ENCODE measurements around the gene UTS2. TPM values are rescaled to one million over a fixed set of nuclear protein-coding genes. Genes with fewer than 3 reads are reported as not detected.

The UTS2 gene
- total RNA-seq, 8 experiments from 2014 or later: 0.56 to 113 (median 1.2) TPM; not detected in 3

DNA sequence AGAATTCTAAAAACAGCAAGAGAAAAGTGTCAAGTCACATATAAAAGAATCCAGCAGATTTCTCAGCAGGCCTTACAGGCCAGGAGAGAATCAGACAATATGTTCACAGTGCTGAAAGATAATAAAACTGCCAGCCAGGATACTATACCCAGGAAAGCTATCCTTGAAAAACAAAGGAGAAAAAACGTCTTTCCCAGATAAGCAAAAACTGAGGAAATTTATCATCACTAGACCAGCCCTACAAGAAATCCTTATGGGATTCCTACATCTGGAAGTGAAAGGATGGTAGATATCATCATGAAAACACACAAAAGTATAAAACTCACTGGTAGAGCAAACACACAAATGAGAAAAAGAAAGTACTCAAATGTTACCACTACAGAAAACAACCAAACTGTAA lies 25.2 kb upstream of the UTS2 start:
- WGBS, 10 experiments: 0 to 83% (median 50%) methylated on average over 1 of the region's 1 CpG
- in situ Hi-C loops (cut with MboI; ENCODE audit: low pct_unique_long_range_greater_than_20kb in 2 of 9, low sequenced_read_pairs in 9 of 9, unreplicated experiment in 9 of 9): no loop called here
- no peak overlapping the region for H3K4me3 ChIP-seq
- no peak for ATAC-seq (replicated peaks in 6 of 8)
- H3K4me1 ChIP-seq (replicated peaks in 1 of 2): no peaks in the 10 kb centered on the region
- no peak overlapping the region for H3K27ac ChIP-seq

DNA sequence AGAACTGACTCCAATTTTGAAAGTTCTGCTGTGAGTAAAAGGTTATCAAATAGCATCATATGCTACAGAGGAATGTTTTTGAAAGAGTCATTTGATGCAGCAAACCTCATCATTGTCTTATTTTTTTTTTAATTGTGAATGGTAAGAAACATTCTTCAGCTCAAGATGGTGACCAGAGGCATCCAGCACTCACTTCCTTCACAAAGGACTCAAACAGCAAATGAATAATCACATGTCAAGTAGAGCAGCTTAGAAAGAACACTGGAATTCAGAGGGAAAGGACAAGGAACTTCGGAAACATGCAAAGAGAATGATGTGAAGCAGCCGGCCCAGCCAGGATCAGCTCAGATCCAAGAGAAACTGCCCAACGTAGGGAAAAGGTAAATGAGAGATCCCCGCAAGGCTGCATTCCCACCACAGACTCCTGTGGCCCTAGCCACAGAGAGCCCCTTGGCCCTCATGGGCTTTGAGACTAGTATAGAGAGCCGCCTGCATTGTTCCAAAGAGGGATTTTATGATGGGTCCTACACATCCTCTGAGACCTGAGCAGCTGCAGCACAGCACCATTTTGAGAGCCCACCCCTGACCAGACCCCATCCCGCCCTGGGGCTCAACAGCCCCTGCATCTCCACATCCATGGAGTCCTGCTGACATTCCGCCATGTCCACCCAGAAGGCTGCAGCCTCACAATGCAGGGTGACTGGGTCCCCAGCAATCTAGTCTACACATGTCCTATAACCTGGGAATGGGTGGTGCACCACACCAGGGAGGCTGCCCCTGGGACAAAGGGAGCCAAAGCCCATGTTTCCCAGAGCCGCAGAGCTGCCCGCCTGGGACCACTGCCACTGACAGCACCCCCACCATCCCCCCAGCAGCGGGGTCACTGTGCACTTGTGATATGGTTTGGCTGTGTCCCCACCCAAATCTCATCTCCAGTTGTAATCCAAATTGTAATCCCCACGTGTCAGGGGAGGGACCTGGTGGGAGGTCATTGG lies 21.2 kb upstream of the UTS2 start:
- Histone ChIP-seq H3K27ac (no peak overlapping the region), H3K4me3 (no peak overlapping the region), H3K4me1 (replicated peaks in 1 of 2) (peaks cover 3 to 9% of the 10 kb centered on the region in 2 donors)
- no peak for ATAC-seq (replicated peaks in 6 of 8)
- 40 to 88% (median 69%) methylated on average over 1 to 8 of the region's 11 CpGs; no CpG with 5 or more reads in 1 of the 10 experiments for WGBS, 10 experiments
- in situ Hi-C loops (cut with MboI; ENCODE audit: low pct_unique_long_range_greater_than_20kb in 2 of 9, low sequenced_read_pairs in 9 of 9, unreplicated experiment in 9 of 9): no loop called here

GRCh38 chr1:7871136-7871535 lies 18.3 kb upstream of the UTS2 start:
- WGBS, 10 experiments: 33 to 100% (median 79%) methylated on average over 1 to 5 of the region's 6 CpGs; no CpG with 5 or more reads in 2 of the 10 experiments
- ATAC-seq (replicated peaks in 6 of 8): no peak
- Histone ChIP-seq H3K27ac (no peak overlapping the region), H3K4me3 (no peak overlapping the region), H3K4me1 (replicated peaks in 1 of 2) (peaks cover 6 to 17% of the 10 kb centered on the region in 2 donors)
- in situ Hi-C loops (cut with MboI; ENCODE audit: low pct_unique_long_range_greater_than_20kb in 2 of 9, low sequenced_read_pairs in 9 of 9, unreplicated experiment in 9 of 9): no loop called here

DNA sequence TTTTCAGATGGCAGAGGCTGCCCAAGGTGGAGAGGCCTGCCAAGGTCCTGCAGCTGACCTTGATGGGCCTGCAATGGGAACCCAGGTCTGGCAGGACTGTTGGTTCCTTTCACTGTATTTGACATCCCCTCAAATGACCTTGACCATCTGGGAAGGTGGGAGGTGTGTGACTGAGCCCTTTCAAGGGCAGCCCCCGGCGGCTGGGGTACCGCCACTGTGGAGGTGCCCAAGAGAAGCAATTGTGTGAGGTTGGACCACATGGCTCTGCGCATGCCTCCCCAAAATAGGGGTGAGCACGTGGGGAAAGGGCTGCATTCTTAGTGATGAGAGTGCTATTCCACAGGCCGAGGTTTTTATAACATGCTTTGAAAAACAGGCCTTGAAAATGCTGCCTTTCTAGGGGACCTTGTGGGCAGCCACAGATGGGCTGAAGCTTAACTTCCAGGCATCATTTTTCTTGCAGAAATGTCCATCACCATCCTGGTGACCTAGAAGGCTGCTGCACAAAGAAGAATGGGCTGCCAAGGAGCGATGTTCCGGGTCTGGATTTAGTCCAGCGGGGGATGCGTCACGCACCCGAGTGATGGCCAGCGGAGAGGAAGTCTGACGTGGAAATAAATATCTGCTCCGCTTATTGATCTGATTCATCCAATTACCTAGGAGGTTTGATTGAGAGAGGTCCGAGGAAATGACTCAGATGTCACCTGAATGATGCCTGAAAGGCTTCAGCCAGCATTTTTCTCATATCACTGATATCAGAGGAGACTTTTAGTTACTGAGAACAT lies 16.5 kb upstream of the UTS2 start:
- WGBS, 10 experiments: 52 to 81% (median 67%) methylated on average over 1 to 15 of the region's 16 CpGs; no CpG with 5 or more reads in 1 of the 10 experiments
- H3K4me3 ChIP-seq: no peak overlapping the region
- peak overlapping the region; percentile 76 to 77 for H3K27ac ChIP-seq
- peak in 5 of 8 experiments; percentile 86 to 91 (median 90) for ATAC-seq (replicated peaks in 6 of 8)
- H3K4me1 ChIP-seq (replicated peaks in 1 of 2): peaks cover 6 to 17% of the 10 kb centered on the region in 2 donors
- in situ Hi-C loops (cut with MboI; ENCODE audit: low pct_unique_long_range_greater_than_20kb in 2 of 9, low sequenced_read_pairs in 9 of 9, unreplicated experiment in 9 of 9): no loop called here

GRCh38 chr1:7868070-7868780 lies 15.4 kb upstream of the UTS2 start:
- peak in 5 of 8 experiments; percentile 46 to 69 (median 56) for ATAC-seq (replicated peaks in 6 of 8)
- in situ Hi-C loops (cut with MboI; ENCODE audit: low pct_unique_long_range_greater_than_20kb in 2 of 9, low sequenced_read_pairs in 9 of 9, unreplicated experiment in 9 of 9): no loop called here
- Histone ChIP-seq H3K4me1 (replicated peaks in 1 of 2) (peaks cover 6 to 17% of the 10 kb centered on the region in 2 donors), H3K27ac (peak overlapping the region; percentile 31 to 76), H3K4me3 (no peak overlapping the region)
- 36 to 100% (median 59%) methylated on average over 2 to 9 of the region's 10 CpGs; no CpG with 5 or more reads in 3 of the 10 experiments for WGBS, 10 experiments

DNA sequence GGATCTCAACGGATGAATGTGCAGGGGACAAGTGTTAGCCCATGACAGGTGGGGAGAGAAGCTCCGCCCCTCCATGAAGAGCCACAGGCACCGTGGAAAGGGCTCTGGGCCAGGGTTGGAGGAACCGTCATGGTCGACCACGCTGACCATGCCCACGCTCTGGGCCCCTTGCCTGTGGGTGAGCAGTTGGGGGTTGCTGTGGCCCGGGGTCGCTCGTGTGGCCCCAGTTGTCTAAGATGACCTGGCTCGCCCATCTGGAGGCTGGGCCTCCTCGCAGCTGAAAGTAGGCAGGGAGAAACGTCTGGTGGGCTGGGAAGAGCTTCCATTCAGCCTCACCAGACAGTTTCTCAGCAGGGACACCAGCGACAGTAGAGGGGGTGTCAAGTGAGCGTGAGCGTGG lies 13.1 kb upstream of the UTS2 start:
- in situ Hi-C loops (cut with MboI; ENCODE audit: low pct_unique_long_range_greater_than_20kb in 2 of 9, low sequenced_read_pairs in 9 of 9, unreplicated experiment in 9 of 9): no loop called here
- 12 to 100% (median 87%) methylated on average over 1 to 15 of the region's 16 CpGs; no CpG with 5 or more reads in 2 of the 10 experiments for WGBS, 10 experiments

DNA sequence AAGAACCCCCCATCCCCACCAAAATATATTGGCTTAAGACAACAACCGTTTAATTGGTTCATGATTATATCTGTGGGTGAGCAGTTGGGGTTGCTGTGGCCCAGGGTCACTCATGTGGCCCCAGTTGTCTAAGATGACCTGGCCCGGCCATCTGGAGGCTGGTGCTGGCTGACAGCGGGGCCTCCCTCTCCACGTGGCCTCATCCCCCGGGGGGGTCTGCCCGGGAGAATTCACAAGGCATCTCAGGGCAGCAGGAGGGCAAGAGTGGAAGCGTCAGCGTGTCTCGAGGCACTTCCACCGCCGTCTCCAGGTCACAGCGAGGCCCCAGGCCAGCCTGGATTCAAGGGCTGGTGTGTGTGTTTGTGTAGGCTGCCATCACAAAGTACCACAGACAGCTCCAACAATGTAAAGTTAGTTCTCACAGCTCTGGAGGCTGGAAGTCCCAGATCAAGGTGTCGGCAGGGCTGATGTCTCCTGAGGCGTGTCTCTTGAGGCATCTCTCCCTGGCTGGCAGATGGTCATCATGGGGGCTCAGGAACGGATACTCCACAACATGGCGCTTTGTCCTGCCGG lies 11.0 kb upstream of the UTS2 start:
- H3K4me3 ChIP-seq: no peak overlapping the region
- WGBS, 10 experiments: 0 to 100% (median 78%) methylated on average over 1 to 14 of the region's 17 CpGs; no CpG with 5 or more reads in 3 of the 10 experiments
- in situ Hi-C loops (cut with MboI; ENCODE audit: low pct_unique_long_range_greater_than_20kb in 2 of 9, low sequenced_read_pairs in 9 of 9, unreplicated experiment in 9 of 9): no loop called here
- H3K27ac ChIP-seq: no peak overlapping the region
- ATAC-seq (replicated peaks in 6 of 8): no peak
- peaks cover under 1 to 6% of the 10 kb centered on the region in 2 donors for H3K4me1 ChIP-seq (replicated peaks in 1 of 2)

More for the DNA sequence above, 13.1 kb upstream of the UTS2 start:
- ATAC-seq (replicated peaks in 6 of 8): no peak
- H3K27ac ChIP-seq: no peak overlapping the region
- H3K4me1 ChIP-seq (replicated peaks in 1 of 2): peaks cover 6 to 17% of the 10 kb centered on the region in 2 donors
- H3K4me3 ChIP-seq: no peak overlapping the region

GRCh38 chr1:7862211-7863060 lies 9.6 kb upstream of the UTS2 start:
- no peak overlapping the region for H3K27ac ChIP-seq
- no peak for ATAC-seq (replicated peaks in 6 of 8)
- H3K4me1 ChIP-seq (replicated peaks in 1 of 2): peaks cover 0 to 9% of the 10 kb centered on the region in 2 donors
- no peak overlapping the region for H3K4me3 ChIP-seq
- WGBS, 10 experiments: 59 to 100% (median 88%) methylated on average over 2 to 16 of the region's 17 CpGs; no CpG with 5 or more reads in 1 of the 10 experiments
- in situ Hi-C loops (cut with MboI; ENCODE audit: low pct_unique_long_range_greater_than_20kb in 2 of 9, low sequenced_read_pairs in 9 of 9, unreplicated experiment in 9 of 9): no loop called here

DNA sequence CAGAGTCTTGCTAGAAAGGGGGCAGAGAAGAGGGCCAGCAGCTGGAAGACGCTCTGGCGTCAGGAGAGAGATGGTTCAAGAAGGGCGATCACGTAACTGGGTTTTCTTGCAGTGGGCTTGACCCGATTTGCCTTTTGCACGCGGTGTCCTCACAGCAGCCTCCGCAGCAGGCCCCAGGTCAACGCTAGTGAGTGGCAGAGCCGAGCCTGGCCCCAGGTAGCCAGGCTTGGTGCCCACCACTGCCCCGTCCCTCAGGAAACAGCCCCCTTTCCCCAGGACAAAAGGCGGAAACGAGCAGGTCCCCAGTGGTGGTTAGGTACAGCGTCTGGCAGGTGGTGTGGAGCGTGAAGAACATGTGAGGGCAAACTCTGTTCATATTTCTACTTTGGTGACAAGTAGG lies 8.6 kb upstream of the UTS2 start:
- WGBS, 10 experiments: 60 to 93% (median 87%) methylated on average over 2 to 12 of the region's 15 CpGs; no CpG with 5 or more reads in 3 of the 10 experiments
- no peak for ATAC-seq (replicated peaks in 6 of 8)
- Histone ChIP-seq H3K4me3 (no peak overlapping the region), H3K4me1 (replicated peaks in 1 of 2) (peaks cover 0 to 9% of the 10 kb centered on the region in 2 donors), H3K27ac (no peak overlapping the region)
- in situ Hi-C loops (cut with MboI; ENCODE audit: low pct_unique_long_range_greater_than_20kb in 2 of 9, low sequenced_read_pairs in 9 of 9, unreplicated experiment in 9 of 9): no loop called here

DNA sequence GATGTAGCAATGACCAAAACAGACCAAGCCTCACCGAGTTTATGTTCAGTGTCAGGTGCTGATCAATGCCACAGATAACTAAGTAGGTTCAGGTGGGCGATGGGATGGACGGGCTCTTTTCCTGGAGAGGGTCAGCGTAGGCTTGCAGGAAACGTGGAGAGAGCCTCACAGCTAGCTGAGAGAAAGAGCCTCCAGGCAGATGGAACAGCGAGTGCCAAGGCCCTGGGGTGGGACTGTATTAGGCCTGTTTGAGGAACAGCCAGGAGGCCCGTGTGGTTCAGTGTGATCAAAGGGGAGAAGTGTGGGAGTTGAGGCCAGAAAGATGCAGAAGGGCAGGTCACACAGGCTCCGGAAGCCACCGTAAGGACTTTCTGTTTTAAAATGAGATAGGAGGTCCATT lies 7.3 kb upstream of the UTS2 start:
- Histone ChIP-seq H3K4me3 (no peak overlapping the region), H3K27ac (no peak overlapping the region), H3K4me1 (replicated peaks in 1 of 2) (peaks cover 0 to 9% of the 10 kb centered on the region in 2 donors)
- in situ Hi-C loops (cut with MboI; ENCODE audit: low pct_unique_long_range_greater_than_20kb in 2 of 9, low sequenced_read_pairs in 9 of 9, unreplicated experiment in 9 of 9): no loop called here
- ATAC-seq (replicated peaks in 6 of 8): no peak
- WGBS, 10 experiments: 60 to 100% (median 80%) methylated on average over 1 to 7 of the region's 9 CpGs; no CpG with 5 or more reads in 2 of the 10 experiments

GRCh38 chr1:7859406-7859805 lies 6.5 kb upstream of the UTS2 start:
- WGBS, 10 experiments: 60 to 100% (median 95%) methylated on average over 1 to 7 of the region's 7 CpGs; no CpG with 5 or more reads in 3 of the 10 experiments

More at GRCh38 chr1:7859406-7859805, 6.5 kb upstream of the UTS2 start:
- peaks cover 0 to 9% of the 10 kb centered on the region in 2 donors for H3K4me1 ChIP-seq (replicated peaks in 1 of 2)
- H3K4me3 ChIP-seq: no peak overlapping the region
- H3K27ac ChIP-seq: no peak overlapping the region
- in situ Hi-C loops (cut with MboI; ENCODE audit: low pct_unique_long_range_greater_than_20kb in 2 of 9, low sequenced_read_pairs in 9 of 9, unreplicated experiment in 9 of 9): no loop called here
- no peak for ATAC-seq (replicated peaks in 6 of 8)

Data from motor neuron (in vitro differentiated cells).